CD14-positive monocyte (primary cell): Measurements from ENCODE around the gene TRANK1. TPM values are rescaled to one million over a fixed set of nuclear protein-coding genes. Genes with fewer than 3 reads are reported as not detected.

Experiments
- DNase-seq, 3 donors: peaks; one replicate each; pipeline ENCODE4 v3.0.0-alpha.2; 2011 to 2022
- H2AFZ ChIP-seq: 2 replicates; pipeline ENCODE4 v1.6.0; 2012; ENCODE audit warnings: mild to moderate bottlenecking, low read depth, low read length, inconsistent platforms; ENCODE audit not compliant: insufficient read depth, poor library complexity, severe bottlenecking
- H3K27ac ChIP-seq, 2 donors: 1 replicate in 1 of 2; 2 replicates in 1 of 2; pipeline ENCODE4 v1.5.1; 2012 to 2013; ENCODE audit warnings: low read length in 2 of 2, control low read depth in 1 of 2, inconsistent platforms in 1 of 2, low read depth in 1 of 2, mild to moderate bottlenecking in 1 of 2
- H3K27me3 ChIP-seq, 2 donors: one replicate each; pipeline versions ENCODE4 v1.6.0 to v1.6.1; 2011 to 2013; ENCODE audit warnings: low read length in 2 of 2; ENCODE audit not compliant: control insufficient read depth in 2 of 2, insufficient read depth in 2 of 2
- H3K36me3 ChIP-seq, 2 donors: replicated peaks in 1 of 2; 1 replicate in 1 of 2; 2 replicates in 1 of 2; pipeline versions ENCODE4 v1.5.1 to v1.6.1; 2012 to 2013; ENCODE audit warnings: low read length in 2 of 2, control low read depth in 1 of 2, inconsistent platforms in 1 of 2, mild to moderate bottlenecking in 1 of 2; ENCODE audit not compliant: insufficient read depth in 2 of 2, control insufficient read depth in 1 of 2
- H3K4me1 ChIP-seq, 2 donors: 1 replicate in 1 of 2; 2 replicates in 1 of 2; pipeline versions ENCODE4 v1.5.1 to v1.6.1; 2012 to 2013; ENCODE audit warnings: low read length in 2 of 2, control low read depth in 1 of 2, inconsistent platforms in 1 of 2, mild to moderate bottlenecking in 1 of 2, moderate library complexity in 1 of 2; ENCODE audit not compliant: insufficient read depth in 2 of 2, control insufficient read depth in 1 of 2
- H3K4me2 ChIP-seq: replicated peaks from 2 replicates; pipeline ENCODE3; 2012; ENCODE audit warnings: low read length, moderate library complexity, mild to moderate bottlenecking; ENCODE audit not compliant: poor library complexity, severe bottlenecking; ENCODE audit errors: extremely low read depth
- H3K4me3 ChIP-seq, 3 experiments: fragments of 200-600 bp in 1 of 3; sonication (generic) in 1 of 3; replicated peaks in 1 of 3; 1 replicate in 2 of 3; 2 replicates in 1 of 3; pipeline ENCODE4 v1.5.1; 2011 to 2013; ENCODE audit warnings: low read length in 3 of 3, mild to moderate bottlenecking in 3 of 3, control low read depth in 2 of 3, low read depth in 2 of 3, inconsistent platforms in 1 of 3, moderate library complexity in 1 of 3
- H3K79me2 ChIP-seq: 2 replicates; pipeline ENCODE4 v1.6.0; 2012; ENCODE audit warnings: mild to moderate bottlenecking, control low read depth, inconsistent platforms, low read length, moderate library complexity; ENCODE audit not compliant: insufficient read depth
- H3K9ac ChIP-seq: 2 replicates; pipeline ENCODE4 v1.6.0; 2017; ENCODE audit warnings: low read length, mild to moderate bottlenecking; ENCODE audit not compliant: insufficient read depth, poor library complexity, severe bottlenecking
- H3K9me3 ChIP-seq, 2 donors: replicated peaks in 1 of 2; 1 replicate in 1 of 2; 2 replicates in 1 of 2; pipeline versions ENCODE4 v1.5.1 to v1.6.1; 2012 to 2013; ENCODE audit warnings: low read length in 2 of 2, control low read depth in 1 of 2; ENCODE audit not compliant: control insufficient read depth in 1 of 2, insufficient read depth in 1 of 2
- H4K20me1 ChIP-seq: 2 replicates; pipeline ENCODE4 v1.6.0; 2012; ENCODE audit warnings: mild to moderate bottlenecking, low read length, control low read depth, moderate library complexity; ENCODE audit not compliant: insufficient read depth
- H3K27ac Mint-ChIP-seq, 7 donors: one replicate each; pipeline ENCODE4 v1.8.0; 2020; ENCODE audit warnings: mild to moderate bottlenecking in 7 of 7, mixed read lengths in 7 of 7, moderate library complexity in 6 of 7, inconsistent platforms in 2 of 7
- H3K27me3 Mint-ChIP-seq, 3 donors: one replicate each; pipeline ENCODE4 v1.8.0; 2021 to 2022; ENCODE audit warnings: low read depth in 3 of 3, mild to moderate bottlenecking in 3 of 3, mixed read lengths in 3 of 3, moderate library complexity in 3 of 3, inconsistent platforms in 1 of 3
- H3K36me3 Mint-ChIP-seq, 2 donors: one replicate each; pipeline ENCODE4 v1.8.0; 2020; ENCODE audit warnings: mixed read lengths in 2 of 2, inconsistent platforms in 1 of 2, mild to moderate bottlenecking in 1 of 2
- H3K4me1 Mint-ChIP-seq: one replicate; pipeline ENCODE4 v1.8.0; 2020; ENCODE audit warnings: mild to moderate bottlenecking, mixed read lengths
- H3K4me3 Mint-ChIP-seq, 2 donors: one replicate each; pipeline ENCODE4 v1.8.0; 2020; ENCODE audit warnings: mild to moderate bottlenecking in 2 of 2, mixed read lengths in 2 of 2, moderate library complexity in 1 of 2
- H3K9me3 Mint-ChIP-seq, 7 donors: one replicate each; pipeline ENCODE4 v1.8.0; 2020 to 2022; ENCODE audit warnings: mixed read lengths in 7 of 7, mild to moderate bottlenecking in 6 of 7, moderate library complexity in 6 of 7, inconsistent platforms in 2 of 7
- WGBS: methylation state at CpG from one replicate; pipeline ENCODE4 v1.1.5; 2013; ENCODE audit warnings: missing lambda C conversion rate; ENCODE audit not compliant: insufficient coverage; 5-methylcytosine and 5-hydroxymethylcytosine counted together
- intact Hi-C, 2 donors: fragments of 100-400 bp; cut with micrococcal nuclease; formaldehyde crosslinking; loops; one replicate each; pipeline versions ENCODE4 v1.15.0 to v1.15.1; 2023
- polyA plus RNA-seq, 3 donors: library from polyadenylated mRNA; depleted of rRNA in 1 of 3; unstranded in 2 of 3; stranded (reverse) in 1 of 3; fragments of 300-500 nt in 2 of 3; fragments of >200 nt in 1 of 3; fragmentation: Illumina TruSeq in 2 of 3; gene quantifications; 1 replicate in 2 of 3; 2 replicates in 1 of 3; pipeline ENCODE4 v1.2.3, GENCODE V29; 2012 to 2021
- TF ChIP-seq, protein P1 (sequence below): fragments of 200-600 bp; IDR thresholded peaks from one replicate; pipeline ENCODE4 v1.8.0; 2022; ENCODE audit warnings: antibody characterized with exemption, mild to moderate bottlenecking

Gene TRANK1
- polyA plus RNA-seq, 3 donors: 2.8 to 6.3 (median 5.8) TPM

DNA sequence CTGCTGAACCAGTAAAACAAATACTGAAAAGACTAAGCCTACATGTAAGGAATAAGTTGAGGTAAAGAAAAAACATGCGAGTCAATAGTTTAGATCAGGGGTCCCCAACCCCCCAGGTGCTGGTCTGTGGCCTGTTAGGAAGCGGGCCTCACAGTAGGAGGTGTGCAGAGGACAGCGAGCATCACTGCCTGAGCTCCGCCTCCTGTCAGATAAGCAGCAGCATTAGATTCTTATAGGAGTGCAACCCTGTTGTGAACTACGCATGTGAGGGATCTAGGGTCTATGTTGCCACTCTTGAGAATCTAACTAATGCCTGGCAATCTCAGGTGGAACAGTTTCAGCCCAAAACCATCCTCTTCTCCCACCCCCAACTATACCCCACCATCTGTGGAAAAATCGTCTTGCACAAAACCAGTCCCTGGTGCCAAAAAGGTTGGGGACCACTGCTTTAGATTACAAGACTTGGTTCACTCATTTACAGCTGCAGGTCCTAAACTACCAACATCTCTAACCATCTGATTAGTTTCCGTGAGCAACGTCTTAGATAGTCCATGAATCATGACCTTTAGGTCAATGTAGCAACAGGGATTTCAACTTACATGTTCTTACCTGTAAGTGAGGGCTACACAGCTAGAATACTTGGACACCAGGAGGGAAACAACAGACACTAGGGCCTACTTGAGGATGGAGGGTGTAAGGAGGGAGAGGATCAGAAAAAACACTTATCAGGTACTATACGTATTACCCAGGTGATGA is 66.7 kb downstream of the TRANK1 start:
- H3K4me3 ChIP-seq: no peak overlapping the region
- WGBS: 90% methylated on average over 7 of the region's 9 CpGs
- no peak overlapping the region for H3K4me2 ChIP-seq
- Mint-ChIP-seq H3K27me3 (no peaks in the 10 kb centered on the region), H3K9me3 (no peaks in the 10 kb centered on the region), H3K4me1 (peaks cover 13% of the 10 kb centered on the region), H3K27ac (no peak overlapping the region), H3K4me3 (no peak overlapping the region), H3K36me3 (peaks cover 0 to 10% of the 10 kb centered on the region in 2 donors)
- H3K79me2 ChIP-seq: no peaks in the 10 kb centered on the region
- peaks cover 10 to 13% of the 10 kb centered on the region in 2 donors for H3K4me1 ChIP-seq
- no peak overlapping the region for H2AFZ ChIP-seq
- H3K9me3 ChIP-seq: no peaks in the 10 kb centered on the region
- intact Hi-C loops: no loop called here
- no peaks in the 10 kb centered on the region for H3K36me3 ChIP-seq
- H3K27me3 ChIP-seq: no peaks in the 10 kb centered on the region
- no peak overlapping the region for H3K27ac ChIP-seq
- no peak for DNase-seq
- H4K20me1 ChIP-seq: no peaks in the 10 kb centered on the region
- no peak overlapping the region for H3K9ac ChIP-seq
- TF ChIP-seq, protein P1, sequence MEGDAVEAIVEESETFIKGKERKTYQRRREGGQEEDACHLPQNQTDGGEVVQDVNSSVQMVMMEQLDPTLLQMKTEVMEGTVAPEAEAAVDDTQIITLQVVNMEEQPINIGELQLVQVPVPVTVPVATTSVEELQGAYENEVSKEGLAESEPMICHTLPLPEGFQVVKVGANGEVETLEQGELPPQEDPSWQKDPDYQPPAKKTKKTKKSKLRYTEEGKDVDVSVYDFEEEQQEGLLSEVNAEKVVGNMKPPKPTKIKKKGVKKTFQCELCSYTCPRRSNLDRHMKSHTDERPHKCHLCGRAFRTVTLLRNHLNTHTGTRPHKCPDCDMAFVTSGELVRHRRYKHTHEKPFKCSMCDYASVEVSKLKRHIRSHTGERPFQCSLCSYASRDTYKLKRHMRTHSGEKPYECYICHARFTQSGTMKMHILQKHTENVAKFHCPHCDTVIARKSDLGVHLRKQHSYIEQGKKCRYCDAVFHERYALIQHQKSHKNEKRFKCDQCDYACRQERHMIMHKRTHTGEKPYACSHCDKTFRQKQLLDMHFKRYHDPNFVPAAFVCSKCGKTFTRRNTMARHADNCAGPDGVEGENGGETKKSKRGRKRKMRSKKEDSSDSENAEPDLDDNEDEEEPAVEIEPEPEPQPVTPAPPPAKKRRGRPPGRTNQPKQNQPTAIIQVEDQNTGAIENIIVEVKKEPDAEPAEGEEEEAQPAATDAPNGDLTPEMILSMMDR: no peak

DNA sequence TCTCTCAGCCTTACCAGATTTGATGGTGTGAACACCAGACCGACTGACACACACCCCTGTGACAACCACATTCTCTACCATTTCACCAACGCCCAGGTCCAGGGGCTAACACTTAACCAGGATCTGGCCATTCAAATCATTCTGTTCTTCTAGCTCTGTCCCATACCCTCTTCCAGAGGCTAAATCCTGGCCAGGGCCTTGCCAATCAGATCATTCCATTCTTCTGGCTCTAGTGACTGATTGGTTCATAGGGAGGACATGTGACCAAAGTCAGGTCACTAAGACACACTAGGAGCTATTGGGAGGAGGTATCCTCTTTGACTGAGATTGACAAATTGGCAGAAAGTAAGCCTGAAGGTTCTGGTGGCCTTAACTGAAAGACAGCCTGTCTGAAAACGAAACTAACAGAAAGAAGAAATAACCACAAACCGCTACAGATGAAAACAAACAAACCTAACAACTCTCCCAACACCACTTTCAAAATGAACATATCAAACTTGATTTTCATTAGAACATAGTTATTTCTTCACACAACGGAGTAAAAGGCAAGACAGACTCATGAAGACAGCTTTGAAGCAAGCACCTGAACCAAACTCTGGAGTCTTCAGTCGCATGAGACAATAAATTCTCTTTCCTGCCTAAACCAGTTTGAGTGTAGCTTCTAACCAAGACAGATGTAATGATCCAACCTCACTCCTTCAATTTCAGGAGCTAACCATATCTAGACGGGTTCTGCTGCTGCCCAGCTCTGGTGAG is 68.5 kb downstream of the TRANK1 start:
- H3K27ac ChIP-seq: peak overlapping the region; percentile 46 to 90
- H3K4me1 ChIP-seq: peaks cover 10 to 13% of the 10 kb centered on the region in 2 donors
- no peaks in the 10 kb centered on the region for H3K9me3 ChIP-seq
- Mint-ChIP-seq H3K27me3 (no peaks in the 10 kb centered on the region), H3K4me1 (peaks cover 13% of the 10 kb centered on the region), H3K9me3 (no peaks in the 10 kb centered on the region), H3K36me3 (peaks cover 0 to 15% of the 10 kb centered on the region in 2 donors), H3K27ac (peak overlapping the region; percentile 81 to 98 (median 91)), H3K4me3 (peak overlapping the region; percentile 72 to 89)
- DNase-seq: peak; percentile 17 to 38 (median 37)
- TF ChIP-seq, protein P1: no peak
- H3K27me3 ChIP-seq: no peaks in the 10 kb centered on the region
- H2AFZ ChIP-seq: peak overlapping the region; percentile 84
- peak overlapping the region; percentile 64 for H3K4me2 ChIP-seq
- H3K79me2 ChIP-seq: no peaks in the 10 kb centered on the region
- H3K9ac ChIP-seq: peak overlapping the region; percentile 51
- peak overlapping the region; percentile 25 to 50 (median 34) for H3K4me3 ChIP-seq
- no peaks in the 10 kb centered on the region for H4K20me1 ChIP-seq
- WGBS: 25% methylated on average over 4 of the region's 7 CpGs
- H3K36me3 ChIP-seq: no peaks in the 10 kb centered on the region
- intact Hi-C loops: no loop called here
